Glomerular visceral epithelial cell (primary cell): Measurements from ENCODE around the gene FKBP15.
"Not testable (repeated sequence)": the region's sequence is repeated elsewhere in the genome, so short reads cannot be mapped to it uniquely, and the experiment has no call there.

Experiments used
- DNase-seq: peaks from one replicate; pipeline ENCODE4 v3.0.0-alpha.2; 2016; ENCODE audit errors: extremely low spot score

Gene FKBP15

GRCh38 chr9:113148781-113149510, 72.1 kb downstream of the FKBP15 start:
- no peak for DNase-seq

GRCh38 chr9:113148372-113148705, 72.7 kb downstream of the FKBP15 start:
- no peak for DNase-seq

GRCh38 chr9:113143432-113144227, 77.4 kb downstream of the FKBP15 start:
- DNase-seq, result no peak

- DNase-seq, result not testable (repeated sequence)
Observed at GRCh38 chr9:113140896-113141295, 80.2 kb downstream of the FKBP15 start.

- no peak for DNase-seq
Observed at GRCh38 chr9:113139953-113140352, 81.1 kb downstream of the FKBP15 start.

GRCh38 chr9:113139225-113139829, 81.8 kb downstream of the FKBP15 start:
- DNase-seq, result no peak

- DNase-seq, result no peak
Observed at GRCh38 chr9:113138760-113139159, 82.3 kb downstream of the FKBP15 start.

DNA sequence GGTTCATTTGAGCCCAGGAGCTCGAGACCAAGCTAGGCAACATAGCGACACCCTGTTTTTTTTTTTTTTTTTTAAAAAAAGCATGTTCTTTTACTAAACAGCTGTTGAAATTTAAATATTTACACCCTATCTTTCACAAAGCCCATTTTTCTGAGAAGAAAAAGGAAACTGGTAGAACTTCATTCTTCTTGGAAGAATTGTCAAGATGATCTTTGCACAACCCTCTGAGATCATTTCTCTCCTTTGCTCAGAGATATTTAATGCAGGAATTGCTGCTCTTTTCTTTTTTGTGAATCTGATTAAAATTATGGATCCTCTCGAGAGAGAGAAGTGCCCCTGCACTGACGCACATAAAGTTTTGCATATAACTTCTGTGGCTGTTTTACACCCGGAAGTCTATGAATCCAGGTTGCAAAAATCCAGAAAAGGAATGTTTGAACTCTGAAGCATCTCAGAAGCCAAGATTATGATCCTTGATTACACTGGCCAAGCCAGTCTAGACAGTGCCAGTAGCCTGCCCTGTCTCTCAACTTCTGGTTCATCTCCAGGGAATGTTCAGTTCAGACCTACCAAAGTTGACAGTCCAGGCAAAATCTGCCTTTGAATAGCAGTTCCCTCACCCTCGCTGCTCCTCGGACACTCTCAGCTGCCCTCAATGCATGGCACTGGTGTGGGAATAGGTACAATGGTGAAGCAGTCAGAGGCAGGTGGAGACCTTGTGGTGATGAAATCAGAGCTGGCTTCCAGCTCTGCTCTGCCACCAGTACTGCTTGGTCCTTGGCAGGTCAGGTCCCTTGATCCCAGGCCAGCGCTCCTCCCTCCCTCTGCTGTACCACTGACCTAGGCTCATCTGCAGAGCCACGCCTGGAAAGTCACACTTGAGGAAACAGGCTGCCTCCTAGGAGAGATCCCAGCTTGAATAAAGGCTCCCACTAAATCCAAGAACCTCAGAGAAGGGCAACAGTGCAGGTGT, 83.6 kb downstream of the FKBP15 start:
- DNase-seq, result no peak

- DNase-seq, result no peak
Observed at GRCh38 chr9:113131689-113132151, 89.4 kb downstream of the FKBP15 start.

DNA sequence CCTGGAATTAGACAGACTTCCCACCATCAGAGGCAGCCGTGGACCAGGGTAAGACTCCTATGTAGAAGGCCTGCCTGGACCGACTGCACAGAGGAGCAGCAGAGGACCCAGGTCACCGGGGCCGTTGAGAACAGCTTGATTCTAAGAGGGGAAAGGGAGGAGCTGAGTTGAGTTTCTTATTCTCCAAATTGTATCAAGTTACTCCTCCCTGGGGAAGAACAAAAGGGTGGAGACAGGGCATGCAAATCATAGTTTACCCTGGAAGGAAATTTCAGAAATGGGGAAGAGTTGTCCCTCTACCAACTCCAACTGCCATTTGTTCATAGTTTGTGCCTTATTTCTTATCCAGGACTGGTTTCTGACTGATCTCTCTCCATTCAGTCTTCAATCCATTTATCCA, 91.2 kb downstream of the FKBP15 start:
- no peak for DNase-seq

DNA sequence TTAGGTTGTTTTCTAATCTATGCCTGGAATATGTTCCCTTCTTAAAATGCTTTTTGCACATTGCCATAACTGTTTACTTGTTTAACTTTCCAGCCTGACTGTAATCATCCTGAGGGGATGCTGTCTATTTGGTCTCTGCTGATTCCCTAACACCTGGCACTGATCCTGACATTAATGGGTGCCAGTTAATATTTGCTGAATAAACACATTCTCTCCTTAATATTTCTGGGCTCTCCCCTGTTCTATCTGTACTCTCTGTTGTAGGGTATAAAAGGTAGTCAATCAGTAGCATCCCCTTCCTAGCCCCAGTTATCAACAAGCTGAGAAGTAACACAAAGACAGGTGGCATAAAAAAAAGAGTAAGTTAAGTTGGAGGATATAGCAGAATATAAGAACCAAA, 91.6 kb downstream of the FKBP15 start:
- DNase-seq, result no peak

DNA sequence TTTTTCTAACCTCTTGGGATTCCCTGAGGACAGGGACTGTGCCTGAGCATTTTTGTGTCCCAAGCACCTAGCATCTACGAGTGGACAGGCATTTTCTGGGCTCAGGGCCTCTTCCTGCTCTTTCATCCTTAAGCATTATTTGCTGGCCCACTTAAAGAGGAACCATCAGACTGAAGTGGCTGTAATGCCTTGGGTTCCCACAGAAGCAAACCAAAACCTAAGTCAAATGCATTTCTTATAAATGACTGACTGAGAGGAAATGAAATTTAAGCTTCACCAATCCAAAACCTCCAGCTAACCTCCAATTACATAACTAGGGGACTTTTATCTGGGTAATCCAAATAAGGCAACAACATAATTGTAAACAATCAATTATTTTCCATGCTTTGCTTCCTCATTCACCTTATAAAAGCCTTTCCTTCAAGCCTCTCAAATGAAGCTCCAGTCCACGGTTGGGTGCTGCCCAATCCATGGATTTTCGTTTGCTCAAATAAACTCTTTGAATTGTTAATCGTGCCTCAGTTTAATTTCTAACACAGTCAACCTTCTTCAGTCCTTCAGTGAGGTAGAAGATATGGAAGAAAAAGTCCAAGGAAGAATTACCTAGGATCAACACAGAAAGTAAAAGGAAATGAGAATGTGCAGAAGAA, 95.6 kb downstream of the FKBP15 start:
- no peak for DNase-seq

DNA sequence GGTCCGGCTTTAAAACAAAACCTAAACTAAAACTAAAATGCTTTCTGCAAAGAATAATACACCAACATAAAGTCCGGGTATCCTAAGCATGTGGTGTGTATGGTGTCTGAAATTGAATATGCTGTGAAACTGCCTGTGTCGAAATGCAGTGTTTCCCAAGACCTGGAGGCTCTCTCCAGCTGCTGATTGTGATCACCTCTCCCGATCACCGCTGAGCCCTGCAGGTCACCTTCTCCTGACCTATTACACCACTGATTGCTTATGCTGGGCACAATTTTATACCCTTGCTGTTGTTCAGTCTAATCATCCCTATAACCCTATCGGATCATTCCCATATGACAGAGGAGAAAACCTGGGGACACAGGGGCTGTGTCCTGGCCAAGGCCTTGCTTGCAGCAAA, 102.2 kb downstream of the FKBP15 start:
- not testable (repeated sequence) for DNase-seq
